Esophagus muscularis mucosa (tissue), 4 donors: Measurements from ENCODE around the gene RALGAPA1. TPM values are rescaled to one million over a fixed set of nuclear protein-coding genes. Genes with fewer than 3 reads are reported as not detected.

Source experiments
- small RNA-seq, 3 donors: library from RNA; depleted of rRNA; stranded (forward); fragments of <200 nt; gene quantifications; one replicate each; pipeline ENCODE3, GENCODE V24; 2016
- total RNA-seq, 4 donors: library from RNA; depleted of rRNA; stranded (reverse); fragments of >200 nt; gene quantifications; one replicate each; pipeline versions ENCODE4 v1.1.0 to v1.2.1, GENCODE V29; 2016

The RALGAPA1 gene
- total RNA-seq, 4 donors from 2014 or later: 48.2 to 77.7 (median 52.1) TPM

Small RNA genes lying within 50 kb of the gene (small RNA-seq; reads per million reads assigned to genes)
- gene RF00322: 0 reads per million in 3 donors

Other genes with a start within 250 kb of the RALGAPA1 start
- 1 to 10 TPM; 5.0 to 8.0 (median 6.9) TPM for gene BRMS1L, start 17.0 kb upstream of the RALGAPA1 start, total RNA-seq